H9 (cell line): ENCODE results near the gene COMT. TPM values are rescaled to one million over a fixed set of nuclear protein-coding genes. Genes with fewer than 3 reads are reported as not detected.

Experiments
- DNase-seq: peaks from one replicate; pipeline ENCODE4 v3.0.0-alpha.2; 2017
- H2AFZ ChIP-seq: one replicate; pipeline ENCODE4 v1.6.1; 2013; ENCODE audit warnings: mild to moderate bottlenecking, low read length, control low read depth, moderate library complexity
- H2AK5ac ChIP-seq: 2 replicates; pipeline ENCODE4 v1.6.1; 2013; ENCODE audit warnings: low read length, control low read depth, mixed read lengths; ENCODE audit not compliant: insufficient read length
- H2BK120ac ChIP-seq: one replicate; pipeline ENCODE4 v1.6.1; 2013; ENCODE audit warnings: low read depth, mild to moderate bottlenecking, low read length, control low read depth, inconsistent platforms; ENCODE audit not compliant: poor library complexity, severe bottlenecking
- H2BK12ac ChIP-seq: 2 replicates; pipeline ENCODE4 v1.6.1; 2013; ENCODE audit warnings: low read length, control low read depth, mixed read lengths, low read depth; ENCODE audit not compliant: insufficient read length
- H2BK15ac ChIP-seq: 2 replicates; pipeline ENCODE4 v1.6.1; 2013; ENCODE audit warnings: low read depth, low read length, control low read depth
- H2BK20ac ChIP-seq: one replicate; pipeline ENCODE4 v1.6.1; 2013; ENCODE audit warnings: low read depth, mild to moderate bottlenecking, low read length, control low read depth, inconsistent platforms; ENCODE audit not compliant: poor library complexity, severe bottlenecking
- H2BK5ac ChIP-seq: 2 replicates; pipeline ENCODE4 v1.6.1; 2013; ENCODE audit warnings: low read length, control low read depth, mixed read lengths; ENCODE audit not compliant: insufficient read length
- H3K14ac ChIP-seq: 2 replicates; pipeline ENCODE4 v1.6.1; 2013; ENCODE audit warnings: low read length, control low read depth; ENCODE audit not compliant: insufficient read depth
- H3K18ac ChIP-seq: 2 replicates; pipeline ENCODE4 v1.6.1; 2013; ENCODE audit warnings: low read depth, mild to moderate bottlenecking, mixed read lengths, low read length, control low read depth; ENCODE audit not compliant: insufficient read length
- H3K23ac ChIP-seq: 2 replicates; pipeline ENCODE4 v1.6.1; 2013; ENCODE audit warnings: low read length, control low read depth, mixed read lengths, low read depth; ENCODE audit not compliant: insufficient read length
- H3K23me2 ChIP-seq: 2 replicates; pipeline ENCODE4 v1.6.1; 2013; ENCODE audit warnings: low read depth, mild to moderate bottlenecking, mixed read lengths, low read length, control low read depth; ENCODE audit not compliant: insufficient read length, poor library complexity, severe bottlenecking
- H3K27ac ChIP-seq: 2 replicates; pipeline ENCODE4 v1.5.1; 2013; ENCODE audit warnings: low read length, control low read depth, mixed read lengths, low read depth; ENCODE audit not compliant: insufficient read length
- H3K27me3 ChIP-seq: 2 replicates; pipeline ENCODE4 v1.6.1; 2013; ENCODE audit warnings: low read length, control low read depth, inconsistent platforms; ENCODE audit not compliant: insufficient read depth
- H3K4ac ChIP-seq: 2 replicates; pipeline ENCODE4 v1.6.1; 2013; ENCODE audit warnings: low read depth, mild to moderate bottlenecking, control low read depth, inconsistent platforms, low read length, moderate library complexity
- H3K4me1 ChIP-seq: 2 replicates; pipeline ENCODE4 v1.6.1; 2013; ENCODE audit warnings: low read length, control low read depth, inconsistent platforms; ENCODE audit not compliant: insufficient read depth
- H3K4me2 ChIP-seq: 2 replicates; pipeline ENCODE4 v1.6.1; 2013; ENCODE audit warnings: low read length, control low read depth, mixed read lengths; ENCODE audit not compliant: insufficient read length, insufficient read depth
- H3K56ac ChIP-seq: 2 replicates; pipeline ENCODE4 v1.6.1; 2013; ENCODE audit warnings: low read depth, mild to moderate bottlenecking, mixed read lengths, low read length, control low read depth; ENCODE audit not compliant: insufficient read length
- H3K79me1 ChIP-seq: 2 replicates; pipeline ENCODE4 v1.6.1; 2013; ENCODE audit warnings: low read depth, mild to moderate bottlenecking, moderate library complexity, low read length, control low read depth, inconsistent platforms; ENCODE audit not compliant: insufficient read depth, poor library complexity, severe bottlenecking
- H3K79me2 ChIP-seq: 2 replicates; pipeline ENCODE4 v1.6.1; 2013; ENCODE audit warnings: low read length, control low read depth, inconsistent platforms; ENCODE audit not compliant: insufficient read depth
- H3K9ac ChIP-seq: 2 replicates; pipeline ENCODE4 v1.6.1; 2013; ENCODE audit warnings: low read length, control low read depth, mixed read lengths; ENCODE audit not compliant: insufficient read length; ENCODE audit errors: extremely low read depth
- H3K9me3 ChIP-seq: one replicate; pipeline ENCODE4 v1.6.1; 2013; ENCODE audit warnings: low read depth, low read length, inconsistent platforms; ENCODE audit not compliant: control insufficient read depth
- H3T11ph ChIP-seq: one replicate; pipeline ENCODE4 v1.6.1; 2013; ENCODE audit warnings: mild to moderate bottlenecking, low read length, control low read depth, inconsistent platforms
- H4K20me1 ChIP-seq: one replicate; pipeline ENCODE4 v1.6.1; 2013; ENCODE audit not compliant: control insufficient read depth, insufficient read length, insufficient read depth
- H4K5ac ChIP-seq: 2 replicates; pipeline ENCODE4 v1.6.1; 2013; ENCODE audit warnings: low read depth, mild to moderate bottlenecking, mixed read lengths, low read length, control low read depth; ENCODE audit not compliant: insufficient read length
- H4K8ac ChIP-seq: replicated peaks from 2 replicates; pipeline ENCODE4 v1.6.1; 2013; ENCODE audit warnings: low read length, control low read depth, mixed read lengths, low read depth; ENCODE audit not compliant: insufficient read length
- H4K91ac ChIP-seq: 2 replicates; pipeline ENCODE4 v1.6.1; 2013; ENCODE audit warnings: low read depth, mild to moderate bottlenecking, moderate library complexity, mixed read lengths, low read length, control low read depth; ENCODE audit not compliant: insufficient read length
- H3K27ac Mint-ChIP-seq, 3 experiments: 2 replicates in 2 of 3; 3 replicates in 1 of 3; pipeline ENCODE4 v1.8.0; 2020 to 2021; ENCODE audit warnings: mixed read lengths in 3 of 3, mild to moderate bottlenecking in 1 of 3, moderate library complexity in 1 of 3
- H3K27me3 Mint-ChIP-seq: 2 replicates; pipeline ENCODE4 v1.8.0; 2021; ENCODE audit warnings: low read depth, mild to moderate bottlenecking, moderate library complexity, mixed read lengths
- H3K36me3 Mint-ChIP-seq, 3 experiments: 2 replicates in 2 of 3; 3 replicates in 1 of 3; pipeline ENCODE4 v1.8.0; 2020 to 2021; ENCODE audit warnings: low read depth in 3 of 3, mixed read lengths in 3 of 3; ENCODE audit not compliant: insufficient read depth in 1 of 3
- H3K4me1 Mint-ChIP-seq, 2 experiments: 2 replicates each; pipeline ENCODE4 v1.8.0; 2020; ENCODE audit warnings: mixed read lengths in 2 of 2
- H3K4me3 Mint-ChIP-seq, 2 experiments: 2 replicates in 1 of 2; 3 replicates in 1 of 2; pipeline ENCODE4 v1.8.0; 2020 to 2021; ENCODE audit warnings: mild to moderate bottlenecking in 2 of 2, mixed read lengths in 2 of 2, moderate library complexity in 1 of 2
- H3K9me3 Mint-ChIP-seq, 2 experiments: 2 replicates in 1 of 2; 3 replicates in 1 of 2; pipeline ENCODE4 v1.8.0; 2020; ENCODE audit warnings: mild to moderate bottlenecking in 2 of 2, mixed read lengths in 2 of 2, moderate library complexity in 1 of 2
- WGBS: extraction: QIAGEN DNeasy Blood & Tissue Kit; methylation state at CpG from one replicate; pipeline ENCODE4 v1.1.7; 2013; ENCODE audit warnings: missing lambda C conversion rate, low lambda C conversion rate, mixed read lengths; ENCODE audit not compliant: insufficient read length; ENCODE audit errors: extremely low coverage; 5-methylcytosine and 5-hydroxymethylcytosine counted together
- total RNA-seq: library from RNA; stranded (reverse); gene quantifications from 2 replicates; pipeline ENCODE4 v1.2.1, GENCODE V29; 2021
- TF ChIP-seq, protein P1 (sequence below): fragments of 200-600 bp; sonication (generic); conservative IDR thresholded peaks from 3 replicates; pipeline ENCODE4 v1.8.0; 2021; ENCODE audit warnings: antibody characterized with exemption, mild to moderate bottlenecking

COMT gene
- total RNA-seq, 1 experiment from 2014 or later, result 42.2 TPM

DNA sequence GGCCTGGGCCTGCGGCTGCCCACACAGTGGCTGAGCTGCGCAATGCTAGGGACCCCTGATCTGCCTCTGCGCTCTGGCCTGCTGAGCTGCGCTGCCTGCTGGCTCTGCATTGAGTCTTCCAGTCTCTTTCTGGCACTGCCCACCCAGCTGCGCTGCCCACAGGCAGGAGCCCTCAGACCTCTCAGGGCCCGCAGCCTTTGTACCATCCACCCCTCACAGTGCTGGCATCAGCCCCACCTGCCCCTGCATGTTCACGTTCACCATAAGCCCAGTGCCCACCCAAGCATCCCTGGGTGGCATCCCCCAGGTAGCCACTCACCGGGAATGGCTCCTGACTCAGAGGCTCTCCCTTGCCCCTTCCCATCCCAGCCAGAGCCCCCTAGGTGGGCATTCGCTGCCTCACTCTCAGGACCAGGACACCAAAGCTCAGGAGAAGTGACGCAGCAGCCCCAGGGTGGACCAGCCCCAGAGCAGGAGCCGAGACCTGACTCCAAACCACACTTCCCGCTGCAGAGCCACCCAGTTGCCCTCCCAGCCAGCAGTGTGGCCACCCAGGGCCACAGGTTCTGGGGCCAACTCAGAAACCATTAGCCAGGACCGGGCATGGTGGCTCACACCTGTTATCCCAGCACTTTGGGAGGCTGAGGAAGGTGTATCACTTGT is 21.7 kb upstream of the COMT start:
- Histone ChIP-seq H3K18ac (no peak overlapping the region), H3K27me3 (no peaks in the 10 kb centered on the region), H3K23ac (no peak overlapping the region), H2BK20ac (no peak overlapping the region), H3K4ac (no peak overlapping the region), H4K20me1 (no peaks in the 10 kb centered on the region), H3K9me3 (no peaks in the 10 kb centered on the region), H3K9ac (no peak overlapping the region), H3K23me2 (no peaks in the 10 kb centered on the region), H3K27ac (no peak overlapping the region), H2BK12ac (no peak overlapping the region), H3K79me1 (no peaks in the 10 kb centered on the region), H4K91ac (no peak overlapping the region), H2AK5ac (no peak overlapping the region), H3K56ac (no peak overlapping the region), H3K14ac (no peak overlapping the region; the same call in 1 of the 2 replicates), H4K5ac (no peak overlapping the region), H2AFZ (no peak overlapping the region), H2BK120ac (no peak overlapping the region), H2BK15ac (no peak overlapping the region), H3T11ph (no peak overlapping the region), H3K4me2 (no peak overlapping the region), H4K8ac (no peak overlapping the region), H2BK5ac (no peak overlapping the region), H3K79me2 (no peaks in the 10 kb centered on the region), H3K4me1 (no peaks in the 10 kb centered on the region)
- no CpG with 5 or more reads among the region's 13 CpGs for WGBS
- Mint-ChIP-seq H3K27ac (peak overlapping the region in 1 of 3 experiments; percentile 56; a peak in 1 of 7 replicates), H3K4me1 (peaks cover 0 to 2% of the 10 kb centered on the region in 2 experiments; a peak in 2 of 4 replicates), H3K36me3 (peaks cover 0 to 9% (median 3%) of the 10 kb centered on the region in 3 experiments; a peak in 4 of 7 replicates), H3K4me3 (no peak overlapping the region), H3K9me3 (no peaks in the 10 kb centered on the region), H3K27me3 (no peaks in the 10 kb centered on the region)
- no peak for DNase-seq
- TF ChIP-seq, protein P1, sequence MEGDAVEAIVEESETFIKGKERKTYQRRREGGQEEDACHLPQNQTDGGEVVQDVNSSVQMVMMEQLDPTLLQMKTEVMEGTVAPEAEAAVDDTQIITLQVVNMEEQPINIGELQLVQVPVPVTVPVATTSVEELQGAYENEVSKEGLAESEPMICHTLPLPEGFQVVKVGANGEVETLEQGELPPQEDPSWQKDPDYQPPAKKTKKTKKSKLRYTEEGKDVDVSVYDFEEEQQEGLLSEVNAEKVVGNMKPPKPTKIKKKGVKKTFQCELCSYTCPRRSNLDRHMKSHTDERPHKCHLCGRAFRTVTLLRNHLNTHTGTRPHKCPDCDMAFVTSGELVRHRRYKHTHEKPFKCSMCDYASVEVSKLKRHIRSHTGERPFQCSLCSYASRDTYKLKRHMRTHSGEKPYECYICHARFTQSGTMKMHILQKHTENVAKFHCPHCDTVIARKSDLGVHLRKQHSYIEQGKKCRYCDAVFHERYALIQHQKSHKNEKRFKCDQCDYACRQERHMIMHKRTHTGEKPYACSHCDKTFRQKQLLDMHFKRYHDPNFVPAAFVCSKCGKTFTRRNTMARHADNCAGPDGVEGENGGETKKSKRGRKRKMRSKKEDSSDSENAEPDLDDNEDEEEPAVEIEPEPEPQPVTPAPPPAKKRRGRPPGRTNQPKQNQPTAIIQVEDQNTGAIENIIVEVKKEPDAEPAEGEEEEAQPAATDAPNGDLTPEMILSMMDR, result no peak
